OCI-LY1 (cell line): Measurements from ENCODE around the gene EOLA1.
A peak's percentile ranks its signal among the peaks of the same experiment; 100 is the strongest.

Experiments
- H2AFZ ChIP-seq: fragments of 200-600 bp; sonication (generic), shearing (Covaris generic); 2 replicates; pipeline ENCODE4 v1.6.0; 2014; ENCODE audit warnings: antibody characterized with exemption, mild to moderate bottlenecking, low read length
- H3F3A ChIP-seq: fragments of 200-600 bp; sonication (generic), shearing (Covaris generic); 2 replicates; pipeline ENCODE4 v1.6.0; 2014; ENCODE audit warnings: mild to moderate bottlenecking, antibody characterized with exemption, low read length, moderate library complexity; ENCODE audit not compliant: insufficient read depth
- H3K27ac ChIP-seq: fragments of 200-600 bp; sonication (generic); 2 replicates; pipeline ENCODE4 v1.5.1; 2014; ENCODE audit warnings: low read length, mixed run types, mild to moderate bottlenecking, low read depth; ENCODE audit not compliant: poor library complexity, severe bottlenecking
- H3K27me3 ChIP-seq: fragments of 200-600 bp; sonication (generic); 2 replicates; pipeline ENCODE4 v1.6.0; 2014; ENCODE audit warnings: antibody characterized with exemption, mild to moderate bottlenecking, low read length, moderate library complexity; ENCODE audit not compliant: insufficient read depth
- H3K36me3 ChIP-seq: fragments of 200-600 bp; sonication (generic); 2 replicates; pipeline ENCODE4 v1.6.1; 2014; ENCODE audit warnings: mild to moderate bottlenecking, antibody characterized with exemption, low read length, moderate library complexity, mixed read lengths; ENCODE audit not compliant: insufficient read depth
- H3K4me1 ChIP-seq: fragments of 200-600 bp; sonication (generic); 2 replicates; pipeline ENCODE4 v1.5.1; 2014; ENCODE audit warnings: mild to moderate bottlenecking, low read length, moderate library complexity; ENCODE audit not compliant: insufficient read depth, severe bottlenecking
- H3K4me2 ChIP-seq: fragments of 200-600 bp; sonication (generic), shearing (Covaris generic); 2 replicates; pipeline ENCODE4 v1.6.1; 2014; ENCODE audit warnings: low read length
- H3K4me3 ChIP-seq: fragments of 200-600 bp; sonication (generic); 2 replicates; pipeline ENCODE4 v1.5.1; 2014; ENCODE audit warnings: low read length, low read depth, mild to moderate bottlenecking, mixed read lengths; ENCODE audit not compliant: poor library complexity, severe bottlenecking
- H3K79me2 ChIP-seq: fragments of 200-600 bp; shearing (Covaris generic); 2 replicates; pipeline ENCODE4 v1.6.1; 2016; ENCODE audit warnings: mixed run types, low read length, mixed read lengths; ENCODE audit not compliant: insufficient read depth
- H3K9ac ChIP-seq: fragments of 200-600 bp; sonication (generic), shearing (Covaris generic); 2 replicates; pipeline ENCODE4 v1.6.1; 2014; ENCODE audit warnings: mild to moderate bottlenecking, low read length, mixed read lengths
- H3K9me2 ChIP-seq: fragments of 200-600 bp; sonication (generic), shearing (Covaris generic); 2 replicates; pipeline ENCODE4 v1.6.1; 2014; ENCODE audit warnings: low read depth, mild to moderate bottlenecking, low read length, mixed read lengths
- H3K9me3 ChIP-seq: fragments of 200-600 bp; shearing (Covaris generic); 2 replicates; pipeline ENCODE4 v1.6.1; 2014; ENCODE audit warnings: low read length, mixed read lengths
- H4K20me1 ChIP-seq: fragments of 200-600 bp; sonication (generic), shearing (Covaris generic); 2 replicates; pipeline ENCODE4 v1.6.0; 2016; ENCODE audit warnings: mild to moderate bottlenecking, low read length; ENCODE audit not compliant: insufficient read depth
- EZH2 ChIP-seq: fragments of 200-600 bp; sonication (generic), shearing (Covaris generic); IDR thresholded peaks from 2 replicates; pipeline ENCODE4 v1.8.0; 2017; ENCODE audit warnings: borderline replicate concordance, mixed run types, mild to moderate bottlenecking, antibody characterized with exemption, low read length, moderate library complexity, mixed read lengths
- TF ChIP-seq, protein P1 (sequence below): fragments of 200-600 bp; sonication (generic), shearing (Covaris generic); IDR thresholded peaks from 2 replicates; pipeline ENCODE4 v1.5.1; 2017; ENCODE audit warnings: mild to moderate bottlenecking, antibody characterized with exemption, low read length, moderate library complexity, mixed read lengths

Gene EOLA1

GRCh38 chrX:149506349-149506748 is 34.5 kb upstream of the EOLA1 start:
- Histone ChIP-seq H2AFZ (no peak overlapping the region), H3K4me3 (no peak overlapping the region), H3K9me2 (no peaks in the 10 kb centered on the region), H3K36me3 (no peaks in the 10 kb centered on the region), H3K9me3 (no peaks in the 10 kb centered on the region), H3K9ac (no peak overlapping the region), H3K4me2 (no peak overlapping the region), H3K27ac (no peak overlapping the region), H4K20me1 (no peaks in the 10 kb centered on the region), H3K27me3 (no peaks in the 10 kb centered on the region), H3F3A (no peaks in the 10 kb centered on the region), H3K4me1 (peaks cover 17% of the 10 kb centered on the region), H3K79me2 (no peaks in the 10 kb centered on the region)
- TF ChIP-seq, protein P1, sequence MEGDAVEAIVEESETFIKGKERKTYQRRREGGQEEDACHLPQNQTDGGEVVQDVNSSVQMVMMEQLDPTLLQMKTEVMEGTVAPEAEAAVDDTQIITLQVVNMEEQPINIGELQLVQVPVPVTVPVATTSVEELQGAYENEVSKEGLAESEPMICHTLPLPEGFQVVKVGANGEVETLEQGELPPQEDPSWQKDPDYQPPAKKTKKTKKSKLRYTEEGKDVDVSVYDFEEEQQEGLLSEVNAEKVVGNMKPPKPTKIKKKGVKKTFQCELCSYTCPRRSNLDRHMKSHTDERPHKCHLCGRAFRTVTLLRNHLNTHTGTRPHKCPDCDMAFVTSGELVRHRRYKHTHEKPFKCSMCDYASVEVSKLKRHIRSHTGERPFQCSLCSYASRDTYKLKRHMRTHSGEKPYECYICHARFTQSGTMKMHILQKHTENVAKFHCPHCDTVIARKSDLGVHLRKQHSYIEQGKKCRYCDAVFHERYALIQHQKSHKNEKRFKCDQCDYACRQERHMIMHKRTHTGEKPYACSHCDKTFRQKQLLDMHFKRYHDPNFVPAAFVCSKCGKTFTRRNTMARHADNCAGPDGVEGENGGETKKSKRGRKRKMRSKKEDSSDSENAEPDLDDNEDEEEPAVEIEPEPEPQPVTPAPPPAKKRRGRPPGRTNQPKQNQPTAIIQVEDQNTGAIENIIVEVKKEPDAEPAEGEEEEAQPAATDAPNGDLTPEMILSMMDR, result no peak
- TF ChIP-seq EZH2, result no peak

DNA sequence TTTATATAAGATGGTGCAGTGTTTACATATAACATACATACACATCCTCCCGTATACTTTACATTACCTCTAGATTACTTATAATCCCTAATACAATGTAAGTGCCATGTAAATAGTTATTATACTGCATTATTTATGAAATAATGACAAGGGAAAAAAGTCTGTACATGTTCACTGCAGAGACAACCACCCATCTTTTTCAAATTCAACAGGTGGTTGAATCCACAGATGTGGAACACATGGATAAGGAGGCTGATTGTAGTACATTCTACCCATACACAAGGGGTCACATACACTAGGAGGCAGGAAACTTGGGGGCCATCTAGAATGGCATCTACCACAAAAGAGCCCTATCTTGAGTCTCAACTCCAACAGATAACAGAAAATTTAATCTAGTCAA is 32.3 kb upstream of the EOLA1 start:
- Histone ChIP-seq H3K79me2 (no peaks in the 10 kb centered on the region), H3K36me3 (no peaks in the 10 kb centered on the region), H4K20me1 (no peaks in the 10 kb centered on the region), H3F3A (no peaks in the 10 kb centered on the region), H2AFZ (no peak overlapping the region), H3K4me2 (no peak overlapping the region), H3K9me2 (no peaks in the 10 kb centered on the region), H3K27me3 (no peaks in the 10 kb centered on the region), H3K27ac (no peak overlapping the region), H3K4me1 (peaks cover 21% of the 10 kb centered on the region), H3K9me3 (no peaks in the 10 kb centered on the region), H3K9ac (no peak overlapping the region), H3K4me3 (no peak overlapping the region)
- no peak for TF ChIP-seq EZH2
- TF ChIP-seq, protein P1, result no peak

- Histone ChIP-seq H3K79me2 (no peaks in the 10 kb centered on the region), H3K9ac (no peak overlapping the region), H2AFZ (no peak overlapping the region), H3F3A (no peaks in the 10 kb centered on the region), H4K20me1 (no peaks in the 10 kb centered on the region), H3K4me2 (no peak overlapping the region), H3K27ac (no peak overlapping the region), H3K36me3 (no peaks in the 10 kb centered on the region), H3K27me3 (no peaks in the 10 kb centered on the region), H3K9me3 (no peaks in the 10 kb centered on the region), H3K9me2 (no peaks in the 10 kb centered on the region), H3K4me1 (peaks cover 9% of the 10 kb centered on the region), H3K4me3 (no peak overlapping the region)
- TF ChIP-seq EZH2, result no peak
- TF ChIP-seq, protein P1, result peak; percentile 35; the same call in 1 of the 2 replicates
These were observed 30.4 kb upstream of the EOLA1 start for GRCh38 chrX:149510386-149510785.
